Measurements from ENCODE around the gene PPM1A. TPM values are rescaled to one million over a fixed set of nuclear protein-coding genes. Genes with fewer than 3 reads are reported as not detected.

Gene PPM1A
- total RNA-seq, 2 donors from 2014 or later, result 63.0 to 126 TPM

GRCh38 chr14:60331201-60332045, 82.4 kb downstream of the PPM1A start:
- Histone ChIP-seq H3K9ac (ENCODE audit: low read depth in 2 of 2, low read length in 2 of 2) (peak overlapping the region; percentile 31 to 46), H3K27ac (no peak overlapping the region), H3K27me3 (no peaks in the 10 kb centered on the region), H3K4me1 (no peaks in the 10 kb centered on the region), H3K4me3 (peak overlapping the region; percentile 49), H3K9me3 (no peaks in the 10 kb centered on the region), H3K36me3 (no peaks in the 10 kb centered on the region)
- intact Hi-C loops (cut with DNase I), result no loop called here
- TF ChIP-seq, protein P1, sequence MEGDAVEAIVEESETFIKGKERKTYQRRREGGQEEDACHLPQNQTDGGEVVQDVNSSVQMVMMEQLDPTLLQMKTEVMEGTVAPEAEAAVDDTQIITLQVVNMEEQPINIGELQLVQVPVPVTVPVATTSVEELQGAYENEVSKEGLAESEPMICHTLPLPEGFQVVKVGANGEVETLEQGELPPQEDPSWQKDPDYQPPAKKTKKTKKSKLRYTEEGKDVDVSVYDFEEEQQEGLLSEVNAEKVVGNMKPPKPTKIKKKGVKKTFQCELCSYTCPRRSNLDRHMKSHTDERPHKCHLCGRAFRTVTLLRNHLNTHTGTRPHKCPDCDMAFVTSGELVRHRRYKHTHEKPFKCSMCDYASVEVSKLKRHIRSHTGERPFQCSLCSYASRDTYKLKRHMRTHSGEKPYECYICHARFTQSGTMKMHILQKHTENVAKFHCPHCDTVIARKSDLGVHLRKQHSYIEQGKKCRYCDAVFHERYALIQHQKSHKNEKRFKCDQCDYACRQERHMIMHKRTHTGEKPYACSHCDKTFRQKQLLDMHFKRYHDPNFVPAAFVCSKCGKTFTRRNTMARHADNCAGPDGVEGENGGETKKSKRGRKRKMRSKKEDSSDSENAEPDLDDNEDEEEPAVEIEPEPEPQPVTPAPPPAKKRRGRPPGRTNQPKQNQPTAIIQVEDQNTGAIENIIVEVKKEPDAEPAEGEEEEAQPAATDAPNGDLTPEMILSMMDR (IDR thresholded peaks at IDR 0.05), result peak; percentile 87
- DNase-seq, result peak; percentile 81

DNA sequence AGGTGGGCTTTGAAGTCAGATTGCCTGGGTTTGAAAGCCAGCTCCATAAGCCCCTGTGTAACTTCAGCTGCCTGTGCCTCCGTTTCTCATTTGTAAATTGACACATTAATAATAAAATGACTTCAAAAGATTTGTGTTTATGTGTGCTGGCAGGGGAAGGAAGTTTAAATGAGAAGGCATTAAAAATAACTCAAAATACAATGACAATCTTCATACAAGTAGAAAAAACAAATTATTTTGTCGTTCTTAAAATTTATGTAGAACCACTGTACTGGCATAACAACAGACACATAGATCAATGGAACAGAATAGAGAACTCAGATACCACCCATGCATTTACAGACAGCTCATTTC, 83.0 kb downstream of the PPM1A start:
- Histone ChIP-seq H3K9ac (ENCODE audit: low read depth in 2 of 2, low read length in 2 of 2) (no peak overlapping the region), H3K4me1 (no peaks in the 10 kb centered on the region), H3K36me3 (no peaks in the 10 kb centered on the region), H3K27me3 (no peaks in the 10 kb centered on the region), H3K27ac (no peak overlapping the region), H3K9me3 (no peaks in the 10 kb centered on the region), H3K4me3 (no peak overlapping the region)
- DNase-seq, result no peak
- intact Hi-C loops (cut with DNase I), result no loop called here
- TF ChIP-seq, protein P1 (IDR thresholded peaks at IDR 0.05), result peak; percentile 6

- intact Hi-C loops (cut with DNase I), result no loop called here
- Histone ChIP-seq H3K9ac (ENCODE audit: low read depth in 2 of 2, low read length in 2 of 2) (no peak overlapping the region), H3K9me3 (no peaks in the 10 kb centered on the region), H3K27ac (no peak overlapping the region), H3K4me3 (no peak overlapping the region), H3K27me3 (no peaks in the 10 kb centered on the region), H3K36me3 (no peaks in the 10 kb centered on the region), H3K4me1 (no peaks in the 10 kb centered on the region)
- TF ChIP-seq, protein P1 (IDR thresholded peaks at IDR 0.05), result no peak
- DNase-seq, result no peak
These were observed 83.8 kb downstream of the PPM1A start for GRCh38 chr14:60332869-60333268.

DNA sequence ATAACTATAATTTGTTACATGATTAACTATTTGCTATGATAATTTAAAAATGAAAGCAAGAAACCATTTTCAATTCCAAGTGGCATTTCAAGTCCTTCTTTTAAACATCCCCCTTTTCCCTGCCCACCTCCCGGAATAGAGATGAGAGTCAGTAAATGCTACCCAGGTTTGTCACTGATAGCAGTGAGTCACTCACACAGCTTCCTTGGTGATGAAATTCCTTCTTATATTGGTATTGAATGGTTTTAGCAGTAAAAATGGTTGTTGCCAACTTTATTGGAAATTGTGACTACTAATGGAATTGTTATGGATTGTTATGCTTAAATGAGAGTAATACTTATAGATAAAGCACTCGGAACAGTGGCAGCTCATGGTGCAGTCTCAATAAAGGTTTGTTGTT, 90.5 kb downstream of the PPM1A start:
- H3K27ac ChIP-seq, result no peak overlapping the region
- H3K36me3 ChIP-seq, result no peaks in the 10 kb centered on the region
- no peaks in the 10 kb centered on the region for H3K27me3 ChIP-seq
- no peak for DNase-seq
- H3K9me3 ChIP-seq, result no peaks in the 10 kb centered on the region
- intact Hi-C loops (cut with DNase I), result no loop called here
- TF ChIP-seq, protein P1 (IDR thresholded peaks at IDR 0.05), result no peak
- H3K4me3 ChIP-seq, result no peak overlapping the region
- no peak overlapping the region for H3K9ac ChIP-seq (ENCODE audit: low read depth in 2 of 2, low read length in 2 of 2)
- H3K4me1 ChIP-seq, result no peaks in the 10 kb centered on the region

- intact Hi-C loops (cut with DNase I), result no loop called here
- H3K9ac ChIP-seq (ENCODE audit: low read depth in 2 of 2, low read length in 2 of 2), result no peak overlapping the region
- DNase-seq, result no peak
- no peaks in the 10 kb centered on the region for H3K9me3 ChIP-seq
- no peaks in the 10 kb centered on the region for H3K36me3 ChIP-seq
- no peaks in the 10 kb centered on the region for H3K4me1 ChIP-seq
- TF ChIP-seq, protein P1 (IDR thresholded peaks at IDR 0.05), result no peak
- H3K27ac ChIP-seq, result no peak overlapping the region
- H3K27me3 ChIP-seq, result no peaks in the 10 kb centered on the region
- no peak overlapping the region for H3K4me3 ChIP-seq
These were observed 94.6 kb downstream of the PPM1A start for GRCh38 chr14:60343571-60344071.

Measured in colonic mucosa (tissue), 4 donors.